AML-193 (cell line): ENCODE data around the gene ABCC1.

Experiments used
- DNase-seq, 2 experiments: peaks; one replicate each; lab custom pipeline; 2025; lab: John Stamatoyannopoulos, UW

ABCC1 gene

DNA sequence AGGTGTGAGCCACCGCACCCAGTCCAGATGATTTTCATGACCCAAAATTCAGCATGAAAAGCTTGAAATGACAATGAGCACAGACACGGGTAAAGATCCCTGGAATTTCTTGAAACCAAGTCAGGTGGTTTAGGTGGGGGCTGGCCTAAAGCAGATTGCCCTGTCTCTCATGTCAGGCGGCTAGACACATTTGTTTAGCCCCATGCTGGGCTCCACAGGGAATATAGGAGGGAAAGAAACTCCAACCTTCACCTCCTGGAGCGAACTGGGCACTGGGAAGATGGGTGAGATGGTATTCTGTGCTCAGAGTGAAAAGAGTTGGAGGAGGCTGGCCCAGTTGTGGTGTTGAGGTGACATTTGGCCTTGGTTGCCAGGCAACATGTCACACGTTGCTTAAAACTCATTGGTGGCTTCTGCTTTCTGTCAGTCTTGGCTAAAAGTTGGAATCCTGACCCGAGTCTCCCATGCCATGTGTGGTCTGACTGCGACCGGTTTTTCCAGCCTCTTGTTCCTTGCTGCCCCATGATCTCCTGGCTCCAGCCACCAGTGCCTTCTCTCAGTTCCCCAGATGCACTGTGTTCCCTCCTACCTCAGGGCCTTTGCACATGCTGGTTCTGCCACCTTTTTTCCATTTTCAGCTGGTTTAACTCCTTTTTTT is 160.2 kb downstream of the ABCC1 start:
- no peak for DNase-seq

DNA sequence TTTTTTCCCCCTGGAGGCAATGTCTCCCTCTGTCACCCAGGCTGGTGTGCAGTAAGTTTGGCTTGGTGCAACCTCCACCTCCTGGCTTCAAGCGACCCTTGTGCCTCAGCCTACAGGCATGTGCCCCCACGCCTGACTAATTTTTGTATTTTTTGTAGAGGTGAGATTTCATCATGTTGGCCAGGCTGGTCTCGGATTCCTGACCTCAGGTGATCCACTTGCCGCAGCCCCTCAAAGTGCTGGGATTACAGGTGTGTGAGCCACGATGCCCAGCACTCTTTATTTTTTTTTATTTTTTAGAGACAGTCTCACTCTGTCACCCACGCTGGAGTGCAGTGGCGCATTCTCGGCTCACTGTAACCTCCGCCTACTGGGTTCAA is 160.7 kb downstream of the ABCC1 start:
- no peak for DNase-seq

DNA sequence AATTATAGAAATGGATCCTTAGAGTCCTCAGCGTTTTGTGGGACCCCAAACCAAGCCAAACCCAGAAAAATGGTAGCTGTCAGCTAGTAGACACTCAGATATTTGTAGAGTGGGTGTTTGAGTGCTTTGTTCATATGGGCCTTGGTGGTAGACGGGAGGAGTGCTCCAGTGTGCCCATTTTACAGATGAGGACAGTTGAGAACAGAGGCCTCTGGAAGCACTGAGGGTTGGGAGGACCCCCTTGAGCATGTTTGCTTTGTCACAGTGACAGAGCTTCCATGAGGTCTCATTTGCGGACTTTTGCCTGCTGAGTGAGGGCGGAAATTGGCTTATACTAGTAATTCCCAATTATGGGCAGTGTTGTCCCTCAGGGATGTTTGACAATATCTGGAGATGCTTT is 162.2 kb downstream of the ABCC1 start:
- no peak for DNase-seq

DNA sequence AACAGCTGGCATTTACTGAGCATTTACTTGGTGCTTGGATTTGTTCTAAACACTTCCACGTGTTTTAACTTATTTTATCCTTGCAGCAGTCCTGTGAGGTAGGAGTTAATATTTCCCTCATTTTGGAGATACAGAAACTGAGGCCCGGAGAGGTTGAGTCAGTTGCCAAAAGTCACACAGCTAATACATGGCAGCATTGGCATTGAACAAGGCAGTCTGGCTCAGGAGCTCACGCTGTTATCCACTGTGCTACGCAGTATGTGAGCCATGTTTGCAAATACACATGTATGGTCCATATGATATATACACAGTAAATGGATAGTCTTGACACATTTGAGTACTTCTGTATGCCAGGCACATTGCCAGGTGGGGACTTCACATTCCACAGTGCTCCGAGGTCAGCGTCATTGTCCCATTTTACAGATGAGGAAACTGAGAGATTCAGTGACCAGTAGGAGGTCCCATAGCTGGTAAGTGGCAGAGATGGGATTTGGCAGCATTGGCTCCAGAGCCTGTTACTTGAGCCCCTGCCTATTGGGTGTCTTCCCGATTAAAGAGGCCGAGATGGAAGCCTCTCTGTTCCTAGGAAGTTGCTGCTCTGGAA is 163.1 kb downstream of the ABCC1 start:
- no peak for DNase-seq

DNA sequence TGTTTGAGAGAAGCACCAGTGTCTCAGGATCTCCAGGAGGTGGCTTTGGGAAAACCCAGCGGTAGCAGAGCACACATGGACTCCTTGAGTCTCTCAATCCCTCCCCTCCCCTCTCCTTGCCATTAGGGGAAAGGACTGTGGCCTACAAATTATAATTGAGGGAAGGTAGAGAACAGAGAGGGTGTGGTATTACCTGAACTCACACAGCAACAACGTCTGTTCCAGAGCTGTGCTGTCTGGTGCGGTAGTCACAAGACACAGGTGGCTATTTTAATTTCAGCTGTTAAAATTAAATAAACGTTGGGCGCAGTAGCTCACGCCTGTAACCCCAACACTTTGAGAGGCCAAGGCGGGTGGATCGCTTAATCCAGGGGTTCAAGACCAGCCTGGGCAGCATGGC is 163.7 kb downstream of the ABCC1 start:
- DNase-seq = no peak

DNA sequence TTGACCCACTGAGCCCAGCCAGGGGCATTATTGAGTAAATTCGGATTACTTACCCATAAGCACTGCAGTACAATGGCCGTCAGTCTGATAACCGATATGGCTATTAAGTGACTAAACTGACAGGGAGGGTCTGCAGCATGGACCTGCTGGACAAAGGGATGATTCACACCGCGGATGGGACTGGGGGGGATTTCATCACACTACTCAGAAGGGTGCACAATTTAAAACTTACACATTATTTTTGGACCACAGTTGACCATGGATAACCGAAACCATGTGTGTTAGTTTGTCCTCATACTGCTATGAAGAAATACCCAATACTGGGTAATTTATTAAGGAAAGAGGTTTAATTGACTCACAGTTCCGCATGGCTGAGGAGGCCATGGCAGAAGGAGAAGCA is 167.4 kb downstream of the ABCC1 start:
- no peak for DNase-seq

DNA sequence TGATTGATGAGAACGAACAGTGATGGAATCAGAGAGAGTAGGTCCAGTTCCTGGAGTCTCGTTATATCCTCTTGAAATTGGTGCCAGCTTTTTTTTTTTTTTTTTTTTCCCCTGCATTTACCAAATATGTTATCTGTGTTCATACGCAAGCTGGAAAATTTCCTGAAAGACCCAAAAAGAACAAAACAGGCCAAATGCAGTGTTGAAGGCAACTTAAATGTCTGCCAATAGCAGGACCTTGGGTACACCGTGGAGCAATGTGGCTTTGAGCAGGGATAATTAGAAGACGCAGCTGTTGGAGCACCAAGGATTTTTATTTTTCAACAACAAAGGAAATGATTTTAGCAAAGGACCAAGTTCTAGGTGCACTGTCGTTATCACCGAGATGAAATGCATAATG is 168.9 kb downstream of the ABCC1 start:
- DNase-seq = no peak

DNA sequence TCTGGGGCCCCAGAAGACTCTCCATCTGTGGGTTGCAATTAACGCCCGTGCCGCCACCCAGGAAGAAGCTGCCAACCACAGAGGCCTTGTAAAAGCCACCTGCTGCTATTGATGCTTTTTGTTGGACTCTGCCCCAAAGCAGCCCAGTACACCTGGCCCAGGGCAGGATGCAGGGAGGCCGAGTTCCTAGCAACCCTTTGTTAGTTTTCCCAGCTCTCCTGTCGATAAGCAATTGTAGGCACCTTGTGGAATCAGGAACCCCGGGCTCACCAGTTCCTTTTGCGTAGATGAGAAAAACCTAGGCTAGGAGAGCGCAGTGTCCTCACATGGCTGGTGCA is 170.6 kb downstream of the ABCC1 start:
- DNase-seq = no peak

DNA sequence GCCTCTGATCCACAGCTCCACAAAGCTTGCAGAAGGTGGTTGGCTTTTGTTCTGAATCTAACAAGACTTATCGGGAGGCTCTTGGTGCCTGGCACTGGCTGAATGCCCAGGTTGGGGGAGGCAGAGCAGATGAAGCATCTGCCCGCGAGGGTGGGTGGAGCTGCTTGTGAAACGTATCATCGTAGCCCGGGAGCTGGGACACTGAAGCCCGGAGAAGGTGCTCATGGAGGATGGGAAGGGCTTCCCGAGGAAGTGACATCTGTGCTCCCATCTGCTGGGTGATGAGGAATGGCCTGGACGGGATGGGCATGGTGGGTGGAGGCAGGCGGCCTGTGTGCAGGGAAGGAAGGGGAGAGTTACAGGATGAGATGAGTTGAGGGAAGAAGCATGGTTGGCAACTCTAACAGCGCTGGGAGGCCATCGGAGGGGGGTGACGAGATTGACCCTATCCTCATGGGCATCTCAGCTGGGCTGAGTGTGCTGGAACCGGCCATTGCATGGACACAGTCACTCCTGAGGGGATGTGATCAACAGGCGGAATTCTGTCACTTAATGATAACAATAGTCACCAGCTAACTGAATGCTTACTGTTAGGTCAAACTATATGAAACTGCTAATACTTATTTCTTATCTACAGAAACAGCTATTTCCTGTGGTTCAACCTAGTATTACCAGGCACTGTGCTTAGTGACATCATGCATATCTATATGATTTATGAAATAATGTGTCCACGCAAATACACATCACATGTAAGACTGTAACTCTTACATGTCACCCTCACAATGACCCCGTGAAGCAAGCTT is 171.2 kb downstream of the ABCC1 start:
- no peak for DNase-seq

DNA sequence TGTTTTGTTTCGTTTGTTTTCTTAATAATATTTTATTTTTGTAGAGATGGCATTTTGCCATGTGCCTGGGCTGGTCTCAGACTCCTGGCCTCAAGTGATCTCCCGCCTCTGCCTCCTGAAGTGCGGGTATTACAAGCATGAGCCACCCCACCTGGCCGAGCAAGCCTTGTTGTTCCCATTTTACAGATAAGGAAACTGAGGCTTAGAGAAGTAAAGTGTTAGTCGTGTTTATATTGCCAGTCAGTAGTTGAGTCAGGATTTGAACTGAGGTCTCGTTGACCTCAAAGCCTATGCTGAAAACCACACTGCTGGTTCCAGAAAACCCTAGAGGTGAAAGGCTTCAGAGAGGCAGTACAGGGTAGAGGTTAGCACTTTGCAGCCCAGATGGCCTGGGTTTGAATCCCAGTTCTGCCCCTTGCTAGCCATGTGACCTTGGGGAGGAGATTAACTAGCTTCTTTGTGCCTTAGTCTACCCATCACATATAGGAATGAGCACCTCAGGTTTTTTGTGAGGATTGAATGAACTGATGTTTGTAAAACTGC is 171.8 kb downstream of the ABCC1 start:
- DNase-seq = no peak

DNA sequence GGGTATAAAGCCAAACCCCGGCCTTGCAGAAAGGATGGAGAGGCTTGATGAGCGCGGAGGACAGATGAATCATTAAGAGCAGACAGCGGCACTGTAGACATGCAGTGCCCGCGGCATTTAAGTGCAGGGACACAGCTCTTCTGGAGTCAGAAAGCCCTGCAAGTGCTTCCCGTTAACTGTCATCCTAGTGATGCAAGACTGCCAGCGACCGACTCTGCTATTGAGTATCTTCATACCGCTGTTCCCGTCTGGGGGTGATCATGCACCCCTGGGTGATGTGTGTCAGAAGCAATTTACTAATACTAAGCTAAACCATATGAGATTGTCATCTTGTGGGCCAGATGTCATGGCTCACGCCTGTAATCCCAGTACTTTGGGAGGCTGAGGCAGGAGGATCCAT is 172.8 kb downstream of the ABCC1 start:
- DNase-seq = no peak

DNA sequence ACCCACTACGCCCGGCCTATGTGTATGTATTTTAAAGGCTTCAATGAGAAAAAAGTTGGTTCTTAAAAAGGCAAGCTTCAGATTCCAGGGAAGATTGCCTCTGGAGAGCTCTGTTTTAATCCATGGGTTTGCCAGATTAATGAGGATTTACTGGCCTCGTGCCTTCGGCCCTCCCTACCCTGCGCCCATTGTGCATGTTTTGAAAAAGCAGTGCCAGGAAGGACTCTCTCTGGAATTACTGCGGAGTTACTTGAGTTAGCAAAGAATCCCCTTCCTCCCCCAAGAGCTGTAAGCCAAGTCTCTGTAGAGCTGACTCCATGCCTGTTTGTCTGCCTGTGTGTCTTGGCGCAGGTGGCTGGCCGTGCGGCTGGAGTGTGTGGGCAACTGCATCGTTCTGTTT is 175.0 kb downstream of the ABCC1 start:
- no peak for DNase-seq

DNA sequence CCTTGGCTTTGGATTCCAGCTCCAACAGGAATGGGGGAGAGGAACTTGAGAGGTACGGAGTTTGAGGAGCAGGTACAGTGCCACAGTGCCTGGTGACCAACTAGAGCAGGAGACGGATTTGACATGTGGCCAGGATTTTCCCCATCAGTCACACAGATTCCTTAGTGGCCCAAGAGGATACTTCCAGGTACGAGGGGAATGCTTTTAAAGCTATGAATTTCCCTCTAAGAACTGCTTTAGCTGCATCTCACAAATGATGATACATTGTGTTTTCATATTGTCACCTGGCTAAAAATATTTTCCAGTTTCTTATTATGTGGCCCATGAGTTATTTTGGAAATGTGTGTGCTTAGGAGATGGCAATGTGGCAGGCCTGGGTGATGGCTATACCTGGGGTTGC is 175.6 kb downstream of the ABCC1 start:
- no peak for DNase-seq

DNA sequence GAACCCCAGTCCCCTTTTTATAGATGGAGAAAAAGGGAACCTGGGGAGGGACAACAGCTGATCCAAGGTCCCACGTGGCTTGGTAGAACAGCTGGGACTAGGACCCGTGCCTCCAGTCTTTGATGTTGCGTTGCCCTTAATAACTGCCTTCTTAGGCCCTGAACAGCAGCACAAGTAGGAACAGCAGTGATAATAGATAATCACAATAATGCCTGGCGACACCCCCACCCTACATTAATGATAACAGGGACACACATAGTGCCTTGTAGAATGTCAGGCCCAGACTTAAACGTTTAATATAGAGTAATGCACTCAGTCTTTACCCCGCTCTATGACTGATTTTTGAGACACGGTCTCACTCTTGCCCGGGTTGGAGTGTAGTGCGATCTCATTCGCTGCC is 177.5 kb downstream of the ABCC1 start:
- no peak for DNase-seq

DNA sequence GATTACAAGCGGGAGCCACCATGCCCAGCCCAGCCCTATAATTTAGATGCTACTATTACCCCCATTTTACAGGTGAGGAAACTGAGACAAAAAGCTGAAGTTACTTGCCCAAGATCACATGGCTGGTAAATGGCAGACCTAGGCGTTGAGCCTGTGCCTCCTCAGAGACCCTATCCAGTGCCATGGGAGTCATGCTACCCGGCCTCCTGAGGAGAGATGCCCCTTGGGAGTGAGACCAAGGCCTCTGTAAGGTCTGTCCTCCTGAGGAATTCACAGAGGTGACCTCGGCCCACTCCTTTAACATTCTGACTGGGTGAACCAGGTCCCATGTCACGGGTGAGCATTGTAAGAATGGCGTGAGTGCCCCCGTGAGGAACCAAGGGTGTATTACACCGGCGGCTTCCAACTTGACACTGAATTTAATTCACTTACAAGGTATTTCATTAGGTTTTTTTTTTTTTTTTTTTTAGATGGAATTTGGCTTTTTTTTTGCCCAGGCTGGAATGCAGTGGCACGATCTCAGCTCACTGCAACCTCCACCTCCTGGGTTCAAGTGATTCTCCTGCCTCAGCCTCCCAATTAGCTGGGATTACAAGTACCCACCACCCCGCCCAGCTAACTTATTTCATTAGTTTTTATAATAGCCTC is 178.2 kb downstream of the ABCC1 start:
- peak; percentile 63 to 81 for DNase-seq

DNA sequence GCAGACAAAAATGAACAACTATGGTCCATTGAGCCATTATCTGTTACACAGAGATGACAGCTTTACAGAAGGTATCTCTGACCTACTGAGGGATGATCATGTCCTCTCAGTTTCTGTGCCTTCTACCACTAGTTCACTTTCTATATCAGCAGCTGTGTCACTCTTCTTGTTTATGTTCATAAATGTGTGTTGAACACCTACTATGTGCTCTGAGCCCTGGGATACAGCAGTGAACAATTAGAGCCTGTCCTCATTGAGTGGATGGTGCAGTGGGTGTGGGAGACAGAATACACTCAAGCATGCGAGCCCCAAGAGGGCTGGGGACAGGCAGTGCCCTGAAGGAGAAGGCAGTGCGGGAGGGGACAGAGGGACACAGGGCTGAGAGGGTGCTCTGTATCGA is 181.8 kb downstream of the ABCC1 start:
- no peak for DNase-seq

DNA sequence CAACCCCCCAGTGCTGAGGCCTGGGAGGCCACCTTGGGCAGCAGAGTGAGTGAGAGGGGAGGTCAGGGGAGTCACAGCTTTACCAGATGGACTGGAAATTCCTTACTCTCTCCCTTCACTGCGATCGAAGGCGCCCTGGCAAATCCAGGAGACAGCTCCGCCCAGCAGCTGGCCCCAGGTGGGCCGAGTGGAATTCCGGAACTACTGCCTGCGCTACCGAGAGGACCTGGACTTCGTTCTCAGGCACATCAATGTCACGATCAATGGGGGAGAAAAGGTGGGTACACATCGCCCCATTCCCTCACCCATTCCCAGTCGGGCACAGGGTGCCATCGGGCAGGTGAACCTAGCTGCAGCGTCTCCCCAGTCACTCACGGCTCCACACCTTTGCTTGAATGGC is 182.2 kb downstream of the ABCC1 start:
- no peak for DNase-seq

DNA sequence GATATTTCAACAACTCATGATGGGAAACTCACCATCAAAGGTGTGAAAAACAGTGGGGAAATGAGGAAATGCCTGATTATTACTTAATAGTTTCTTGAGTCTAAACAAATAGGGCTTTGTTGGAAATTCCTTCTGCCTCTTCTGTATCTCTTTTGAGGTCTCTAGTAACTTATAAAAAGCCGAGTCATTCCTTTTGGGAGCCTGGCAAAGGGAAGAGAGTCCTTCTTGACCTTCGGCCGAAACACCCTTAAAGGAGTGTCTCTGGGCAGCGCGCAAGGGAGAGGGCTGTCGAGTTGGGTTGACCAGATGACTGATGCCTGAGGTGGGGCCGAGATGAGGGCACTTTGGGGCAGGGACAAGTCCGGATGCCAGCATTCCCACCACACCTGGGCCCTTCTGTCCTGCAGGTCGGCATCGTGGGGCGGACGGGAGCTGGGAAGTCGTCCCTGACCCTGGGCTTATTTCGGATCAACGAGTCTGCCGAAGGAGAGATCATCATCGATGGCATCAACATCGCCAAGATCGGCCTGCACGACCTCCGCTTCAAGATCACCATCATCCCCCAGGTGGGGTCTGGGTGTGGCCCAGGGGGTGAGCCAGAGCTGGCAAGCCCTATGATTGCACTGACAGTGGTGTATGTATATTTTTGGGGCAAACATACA is 184.7 kb downstream of the ABCC1 start:
- DNase-seq = no peak

DNA sequence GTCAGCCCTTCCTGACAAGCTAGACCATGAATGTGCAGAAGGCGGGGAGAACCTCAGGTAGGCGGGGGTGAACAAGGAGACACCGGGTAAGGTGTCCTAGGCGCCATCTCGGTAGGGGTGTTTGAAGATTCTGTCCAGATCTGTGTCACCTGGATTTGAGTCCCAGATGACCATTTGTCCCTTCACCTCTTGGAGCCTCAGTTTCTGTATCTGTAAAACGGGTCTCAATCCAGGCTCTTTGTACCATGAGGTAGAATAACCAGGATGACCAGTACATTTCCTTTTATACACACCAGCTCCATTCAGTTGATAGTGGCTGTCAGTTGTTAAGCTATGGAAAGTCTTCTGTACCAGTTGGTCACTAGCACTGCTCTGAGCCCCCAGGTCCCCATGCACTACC is 187.2 kb downstream of the ABCC1 start:
- DNase-seq = no peak

DNA sequence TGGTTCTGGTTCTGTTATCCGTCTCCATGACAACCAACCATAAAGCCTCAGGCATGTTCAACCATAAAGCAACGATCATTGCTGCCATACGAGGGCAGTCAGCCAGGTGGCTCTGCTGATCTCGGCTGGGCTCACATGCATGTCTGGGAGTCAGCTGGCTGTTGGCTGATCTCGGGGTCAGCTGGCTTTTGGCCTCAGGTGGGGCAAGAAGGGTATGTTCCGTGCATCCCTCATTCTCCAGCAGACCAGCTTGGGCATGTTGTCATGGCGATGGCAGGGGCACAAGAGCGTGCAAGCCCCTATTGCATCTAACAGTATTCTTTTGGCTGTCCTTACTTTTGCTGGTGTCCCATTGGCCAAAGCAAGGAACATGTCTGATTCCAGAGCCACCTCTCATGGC is 187.7 kb downstream of the ABCC1 start:
- no peak for DNase-seq

DNA sequence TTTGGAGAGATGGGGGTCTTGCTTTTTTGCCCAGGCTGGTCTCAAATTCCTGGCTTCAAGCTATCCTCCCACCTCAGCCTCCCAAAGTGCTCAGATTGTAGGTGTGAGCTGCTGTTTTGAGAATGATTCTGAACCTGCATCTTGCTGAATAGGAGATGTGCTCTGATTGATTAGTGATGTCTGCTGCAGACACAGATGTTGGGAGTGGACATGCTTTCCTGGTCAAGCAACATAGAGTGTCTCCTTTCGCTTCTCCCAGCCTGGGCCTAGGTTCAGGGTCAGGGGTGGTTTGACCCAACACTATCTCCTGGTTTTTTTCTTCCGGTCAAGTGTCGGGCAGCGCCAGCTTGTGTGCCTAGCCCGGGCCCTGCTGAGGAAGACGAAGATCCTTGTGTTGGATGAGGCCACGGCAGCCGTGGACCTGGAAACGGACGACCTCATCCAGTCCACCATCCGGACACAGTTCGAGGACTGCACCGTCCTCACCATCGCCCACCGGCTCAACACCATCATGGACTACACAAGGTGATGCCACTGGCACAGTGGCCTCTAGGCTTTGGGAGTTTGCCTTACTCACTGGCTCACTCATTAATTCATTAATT is 188.7 kb downstream of the ABCC1 start:
- DNase-seq = no peak

DNA sequence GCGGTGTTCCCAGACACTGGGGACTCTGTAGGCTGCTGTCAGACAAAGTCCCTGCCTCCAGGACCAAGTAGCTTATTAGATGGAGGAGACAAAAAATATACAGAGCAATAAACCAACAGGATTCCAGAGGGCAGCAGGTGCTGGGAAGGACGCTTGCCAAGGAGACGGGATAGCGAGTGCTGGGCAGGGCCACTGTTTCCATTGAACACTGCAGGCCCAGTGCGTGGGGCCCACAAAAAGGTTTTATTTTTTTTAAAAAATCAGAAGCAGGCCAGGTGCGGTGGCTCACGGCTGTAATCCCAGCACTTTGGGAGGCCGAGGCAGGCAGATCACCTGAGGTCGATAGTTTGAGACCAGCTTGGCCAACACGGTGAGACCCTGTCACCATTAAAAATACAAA is 189.6 kb downstream of the ABCC1 start:
- no peak for DNase-seq
